Dermis microvascular lymphatic vessel endothelial cell (primary cell): ENCODE measurements around the gene OR4M2. TPM values are rescaled to one million over a fixed set of nuclear protein-coding genes. Genes with fewer than 3 reads are reported as not detected.
"Not testable (repeated sequence)": the region's sequence is repeated elsewhere in the genome, so short reads cannot be mapped to it uniquely, and the experiment has no call there.

ENCODE experiments used
- DNase-seq, 2 donors: peaks; one replicate each; pipeline versions ENCODE4 v3.0.0 to v3.0.0-alpha.2; 2010; ENCODE audit warnings: low read depth in 2 of 2
- total RNA-seq: library from RNA; depleted of rRNA; stranded (reverse); fragments of >200 nt; gene quantifications from 2 replicates; pipeline ENCODE4 v1.2.1, GENCODE V29; 2014

The OR4M2 gene, protein sequence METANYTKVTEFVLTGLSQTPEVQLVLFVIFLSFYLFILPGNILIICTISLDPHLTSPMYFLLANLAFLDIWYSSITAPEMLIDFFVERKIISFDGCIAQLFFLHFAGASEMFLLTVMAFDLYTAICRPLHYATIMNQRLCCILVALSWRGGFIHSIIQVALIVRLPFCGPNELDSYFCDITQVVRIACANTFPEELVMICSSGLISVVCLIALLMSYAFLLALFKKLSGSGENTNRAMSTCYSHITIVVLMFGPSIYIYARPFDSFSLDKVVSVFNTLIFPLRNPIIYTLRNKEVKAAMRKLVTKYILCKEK
- total RNA-seq, result not detected in 2 replicates

- not testable (repeated sequence) for DNase-seq
Measured at GRCh38 chr15:22080227-22080626, at the start of gene OR4M2. OR4M2 (plus strand) TSS chr15:22080527; CDS start chr15:22080625, 98 bp downstream.

GRCh38 chr15:22069267-22069666 lies 11.1 kb upstream of the OR4M2 start:
- DNase-seq, result not testable (repeated sequence)

- not testable (repeated sequence) for DNase-seq
Measured at GRCh38 chr15:22081386-22081785, 1.1 kb downstream of the OR4M2 start.

DNA sequence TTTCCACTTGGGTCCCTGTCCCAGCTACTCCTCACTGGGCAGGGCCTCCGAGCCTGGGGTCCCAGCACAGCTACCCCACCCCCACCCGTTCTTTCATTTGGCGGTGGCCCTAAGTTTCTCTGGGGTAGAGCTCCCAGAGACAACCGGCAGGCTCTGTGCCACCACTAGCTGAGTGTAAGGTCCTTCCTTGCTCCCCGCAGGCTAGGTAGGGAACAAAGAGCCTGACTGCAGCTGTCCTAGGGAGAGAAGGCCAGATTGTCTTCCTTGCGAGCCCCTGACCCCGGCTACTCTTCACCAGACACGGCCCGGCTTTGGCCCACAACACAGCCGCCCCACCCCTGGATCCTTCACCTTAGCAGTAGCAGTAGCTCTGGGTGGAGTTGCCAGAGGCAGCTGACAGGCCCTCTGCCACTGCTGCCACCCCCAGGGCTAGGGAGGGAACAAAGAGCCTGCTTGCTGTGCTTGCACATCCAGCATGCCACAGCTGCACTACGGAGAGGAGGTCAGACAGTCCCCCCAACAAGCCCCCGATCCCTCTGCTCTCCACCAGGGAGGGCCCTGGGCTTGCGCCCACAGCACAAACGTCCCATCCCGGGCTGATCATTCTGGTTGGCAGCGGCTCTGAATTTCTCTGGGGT lies 18.4 kb downstream of the OR4M2 start:
- DNase-seq, result not testable (repeated sequence)

DNA sequence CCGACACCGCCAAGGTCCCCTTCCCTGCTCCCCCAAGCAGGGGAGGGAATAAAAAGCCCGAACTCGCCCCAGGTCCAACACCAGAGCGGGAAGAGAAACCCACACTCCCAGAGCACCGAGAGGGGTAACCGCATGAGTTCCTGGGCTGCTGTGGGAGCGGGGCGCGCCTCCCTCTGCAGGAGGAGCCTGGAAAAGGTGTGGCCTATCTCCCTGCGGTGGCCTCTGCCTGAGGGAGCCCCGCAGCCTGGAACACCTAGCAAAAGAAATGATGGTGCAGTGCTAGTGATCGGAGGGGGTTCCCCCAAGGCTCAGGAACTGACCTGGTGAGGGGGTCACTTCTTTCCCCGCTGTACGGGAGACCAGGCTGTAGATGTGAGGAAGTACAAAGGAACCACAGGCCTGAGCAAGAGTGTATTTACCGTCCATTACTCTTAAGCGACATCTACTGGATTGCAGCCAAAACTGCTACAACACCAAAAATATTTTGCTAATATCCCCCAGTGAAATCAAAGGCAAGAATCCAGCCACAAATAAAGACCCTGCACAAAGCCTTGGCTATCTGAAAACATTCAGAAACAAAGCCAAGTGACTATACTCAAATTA lies 19.1 kb downstream of the OR4M2 start:
- DNase-seq, result not testable (repeated sequence)

GRCh38 chr15:22122033-22122432 lies 41.7 kb downstream of the OR4M2 start:
- not testable (repeated sequence) for DNase-seq

Other genes starting within 250 kb of the OR4M2 start
- gene POTEB, start 202.8 kb upstream of the OR4M2 start, total RNA-seq, result not detected in 2 replicates